ENCODE data around the gene FHOD3. TPM values are rescaled to one million over a fixed set of nuclear protein-coding genes. Genes with fewer than 3 reads are reported as not detected.

Gene FHOD3
- total and polyA plus RNA-seq, 2 of the 4 experiments (the other 2 are of a cell fraction) = 14.6 to 16.0 TPM

- ChIA-PET CTCF (interaction anchor here (1.2 to 1.7 kb wide), 2 partner anchors 184 to 266 kb away, joined by 4 to 6 read pairs; no protein-coding TSS in a partner anchor), POLR2A (ENCODE audit: unreplicated experiment) (no interaction called here)
- Histone ChIP-seq H4K5ac (ENCODE audit: low read depth, low read length) (no peak overlapping the region), H4K8ac (ENCODE audit: low read depth in 2 of 2, low read length in 2 of 2) (no peak overlapping the region), H3K9ac (ENCODE audit: low read depth, low read length) (no peak overlapping the region), H3K23ac (ENCODE audit: low read depth, low read length) (no peak overlapping the region), H3K56ac (ENCODE audit: extremely low read depth, insufficient read depth, low read length) (no peak overlapping the region), H4K20me1 (ENCODE audit: insufficient read depth, low read length) (no peaks in the 10 kb centered on the region), H3K14ac (replicated peaks; ENCODE audit: low read depth, low read length) (no peak overlapping the region), H3K9me1 (ENCODE audit: insufficient read depth, low read length) (no peaks in the 10 kb centered on the region), H3K4me2 (ENCODE audit: low read depth, low read length) (no peak overlapping the region), H3K79me1 (ENCODE audit: low read depth in 1 of 2, low read length in 2 of 2) (no peaks in the 10 kb centered on the region), H3K27ac (ENCODE audit: insufficient read depth, low read length) (no peak overlapping the region), H3K4me1 (ENCODE audit: control insufficient read depth, insufficient read depth, low read length) (no peaks in the 10 kb centered on the region), H3K4me3 (ENCODE audit: insufficient read depth, low read depth, low read length) (no peak overlapping the region), H2AK9ac (replicated peaks; ENCODE audit: low read depth, low read length, poor library complexity) (no peak overlapping the region), H3K4ac (ENCODE audit: low read depth, low read length) (no peak overlapping the region), H2BK120ac (ENCODE audit: low read depth, low read length) (no peak overlapping the region), H2AFZ (replicated peaks; ENCODE audit: low read length, poor library complexity) (no peak overlapping the region), H2BK5ac (ENCODE audit: low read depth, low read length, poor library complexity, severe bottlenecking) (no peak overlapping the region), H3K36me3 (ENCODE audit: control insufficient read depth, insufficient read depth, low read length) (no peaks in the 10 kb centered on the region), H4K91ac (ENCODE audit: insufficient read depth, low read depth, low read length) (no peak overlapping the region), H3K9me3 (ENCODE audit: control insufficient read depth, insufficient read depth, low read length) (no peaks in the 10 kb centered on the region), H2BK15ac (ENCODE audit: low read depth, low read length) (no peak overlapping the region), H2BK20ac (ENCODE audit: low read depth, low read length) (no peak overlapping the region), H2AK5ac (ENCODE audit: low read depth, low read length) (no peak overlapping the region; the same call in 1 of the 2 replicates), H3K27me3 (ENCODE audit: control insufficient read depth, insufficient read depth, low read length) (peaks cover 10% of the 10 kb centered on the region), H3K18ac (ENCODE audit: low read depth, low read length) (no peak overlapping the region)
- dilution Hi-C loops (cut with HindIII; ENCODE audit: low sequenced_read_pairs, unreplicated experiment) = no loop called here
- no CpG with 5 or more reads among the region's 6 CpGs for WGBS, 2 experiments (ENCODE audit: extremely low coverage in 2 of 2, insufficient read length in 1 of 2)
- in situ Hi-C loops (cut with MboI; ENCODE audit: low sequenced_read_pairs) = loop anchor here (5.0 to 10.0 kb wide), 4 partner anchors 186 to 529 kb away; no protein-coding TSS in a partner anchor
- no peak for DNase-seq
- no peak for ATAC-seq (ENCODE audit: low read depth)
- BruUV-seq (replicated peaks) = no TSS peak
- intact Hi-C loops (cut with micrococcal nuclease) = no loop called here
- TF ChIP-seq RAD21 (IDR thresholded peaks at IDR 0.05; ENCODE audit: low read length) (no peak), SMC3 (IDR thresholded peaks at IDR 0.05; ENCODE audit: low read depth, low read length) (no peak), MXI1 (IDR thresholded peaks at IDR 0.05; ENCODE audit: borderline replicate concordance, low read depth, low read length) (no peak), RCOR1 (IDR thresholded peaks at IDR 0.05; ENCODE audit: insufficient replicate concordance, low read length) (no peak), CEBPB (IDR thresholded peaks at IDR 0.05; ENCODE audit: low read depth, low read length) (no peak), POLR2A (IDR thresholded peaks at IDR 0.05; ENCODE audit: low read depth, low read length) (no peak), BHLHE40 (IDR thresholded peaks at IDR 0.05; ENCODE audit: low read depth, low read length) (no peak), CTCF (conservative IDR thresholded peaks at IDR 0.05; ENCODE audit: low read depth, low read length) (no peak), RFX5 (IDR thresholded peaks at IDR 0.05; ENCODE audit: low read depth, low read length) (no peak), NFE2L2 (IDR thresholded peaks at IDR 0.05; ENCODE audit: low read depth, low read length) (no peak)
Measured at GRCh38 chr18:36283448-36283847, 14.1 kb upstream of the FHOD3 start.

Measured in IMR-90 (cell line).